Measurements from ENCODE around the gene CLASP1.
"Not testable (repeated sequence)": the region's sequence is repeated elsewhere in the genome, so short reads cannot be mapped to it uniquely, and the experiment has no call there.

CLASP1 gene

DNA sequence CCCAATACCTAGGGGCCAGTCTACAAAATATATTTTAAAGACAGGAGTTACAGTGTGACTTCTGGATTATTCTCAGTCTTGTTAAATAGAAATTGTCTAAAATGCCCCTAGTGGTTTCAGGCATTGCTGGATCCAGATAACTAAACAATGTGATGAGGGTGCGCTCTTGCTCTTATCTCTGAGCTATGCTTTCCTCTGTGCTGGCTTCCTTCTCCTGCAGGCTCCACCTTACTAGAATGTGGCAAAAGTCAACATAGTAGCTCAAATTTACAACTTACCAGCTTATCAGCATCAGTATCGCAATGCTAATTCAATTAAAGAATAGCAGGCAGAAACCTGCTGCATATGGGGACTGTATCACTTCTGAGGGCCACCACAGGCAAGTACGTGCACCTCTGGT lies 179.9 kb downstream of the CLASP1 start:
- FAIRE-seq = no peak

DNA sequence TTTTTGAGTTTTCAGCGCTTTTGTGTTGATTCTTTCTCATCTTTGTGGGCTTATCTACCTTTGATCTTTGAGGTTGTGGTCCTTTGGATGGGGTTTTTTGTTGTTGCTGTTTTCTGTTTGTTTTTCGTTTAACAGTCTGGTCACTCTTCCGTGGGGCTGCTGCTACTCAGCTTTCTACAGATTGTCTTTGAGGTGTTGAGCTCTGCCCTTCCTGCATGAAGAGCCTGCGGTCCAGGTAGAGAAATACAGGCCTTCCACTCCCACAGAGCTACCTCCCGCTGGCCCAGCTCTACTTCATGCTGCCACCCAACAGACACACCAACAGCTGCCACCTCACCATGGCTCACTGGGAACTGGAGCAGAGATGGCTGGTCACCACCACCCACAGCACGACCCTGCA lies 180.3 kb downstream of the CLASP1 start:
- FAIRE-seq = no peak

DNA sequence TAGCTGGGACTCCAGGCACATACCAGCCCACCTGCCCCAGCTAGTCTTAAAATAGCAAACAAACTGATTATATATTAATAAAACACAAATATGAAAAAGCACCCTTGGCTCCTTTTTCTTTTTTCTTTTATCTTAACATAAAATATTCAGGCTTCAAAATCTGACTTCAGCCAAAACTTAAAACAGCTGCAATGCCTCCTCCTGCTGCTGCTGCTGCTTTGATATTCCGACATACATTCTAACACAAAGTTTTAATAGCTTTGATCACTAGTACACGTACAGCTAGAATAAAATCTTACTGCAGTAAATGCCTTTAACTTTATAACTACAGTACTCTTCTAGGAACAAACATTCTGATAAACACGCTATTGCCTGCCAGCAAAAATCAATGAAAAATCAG lies 190.0 kb downstream of the CLASP1 start:
- FAIRE-seq = no peak

DNA sequence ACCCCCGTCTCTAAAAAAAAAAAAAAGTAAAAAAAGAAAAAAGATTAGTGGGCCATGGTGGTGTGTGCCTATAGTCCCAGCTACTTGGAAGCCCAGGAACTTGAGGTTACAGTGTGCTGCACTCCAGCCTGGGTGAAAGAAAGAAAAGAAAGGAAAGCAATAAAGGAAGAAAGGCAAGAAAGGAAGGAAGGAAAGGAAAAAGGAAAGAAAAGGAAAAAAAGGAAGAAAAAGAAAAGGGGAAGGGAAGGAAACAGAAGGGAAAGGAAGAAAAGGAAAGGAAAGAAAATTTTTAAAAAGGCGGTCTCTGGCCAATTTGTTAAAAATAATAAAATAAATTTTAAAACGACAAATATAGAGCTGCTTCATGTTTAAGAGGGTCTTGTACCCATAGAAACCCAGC lies 192.9 kb downstream of the CLASP1 start:
- no peak for FAIRE-seq

DNA sequence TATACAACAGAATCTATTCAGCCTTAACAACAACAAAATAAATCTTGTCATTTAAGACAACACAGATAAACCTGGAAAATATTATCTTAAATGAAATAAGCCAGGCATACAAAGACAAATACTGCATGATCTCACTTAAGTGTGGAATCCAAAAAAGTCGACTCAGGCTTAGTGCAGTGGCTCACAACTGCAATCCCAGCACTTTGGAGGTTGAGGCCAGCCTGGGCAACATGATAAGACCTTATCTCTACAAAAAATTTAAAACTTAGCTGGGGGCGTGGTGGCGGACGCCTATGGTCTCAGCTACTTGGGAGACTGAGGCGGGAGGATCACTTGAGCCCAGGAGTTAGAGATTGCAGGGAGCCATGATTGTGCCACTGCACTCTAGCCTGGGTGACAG lies 193.8 kb downstream of the CLASP1 start:
- no peak for FAIRE-seq

DNA sequence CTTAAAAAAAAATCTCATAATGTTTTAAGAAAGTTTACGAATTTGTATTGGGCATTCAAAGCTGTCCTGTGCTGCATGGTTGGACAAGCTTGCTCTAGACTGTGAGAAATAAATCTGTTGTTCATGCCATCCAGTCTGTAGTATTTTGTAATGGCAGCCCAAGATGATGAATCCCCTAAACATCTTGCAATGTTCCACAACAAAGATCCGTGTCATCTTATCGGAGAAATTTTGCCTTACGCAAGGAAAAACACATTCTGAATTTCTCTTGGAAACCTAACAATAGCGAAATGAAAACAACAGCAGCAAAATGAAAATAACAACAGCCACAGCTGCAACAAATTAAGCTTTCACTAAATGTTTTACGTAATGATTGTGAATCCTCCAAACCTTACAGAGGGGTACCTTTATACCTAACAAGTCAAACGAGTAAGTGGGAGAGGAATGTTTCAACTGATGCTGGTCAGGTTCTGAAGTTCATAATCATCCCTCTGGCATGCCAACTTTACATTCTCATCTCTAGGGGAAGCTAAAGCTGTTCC lies 194.6 kb downstream of the CLASP1 start:
- FAIRE-seq = peak; percentile 86

DNA sequence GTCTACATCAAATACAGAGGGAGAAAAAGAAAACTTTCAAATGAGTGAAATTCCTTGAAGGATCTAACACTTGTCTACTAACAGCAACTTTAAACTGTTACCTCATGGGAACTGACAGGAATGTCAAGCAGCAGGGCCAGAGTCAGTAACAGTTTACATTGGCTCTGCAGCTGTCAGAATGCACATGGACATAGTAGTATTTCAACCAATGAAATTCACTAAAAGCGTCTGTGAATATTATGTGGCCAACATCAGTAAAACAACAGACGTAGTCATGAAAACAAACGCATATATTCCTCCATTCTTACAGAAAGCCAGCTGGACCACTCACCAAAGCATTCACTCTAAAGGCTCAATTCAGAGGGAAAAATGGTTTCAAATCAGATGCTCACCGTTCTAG lies 197.9 kb downstream of the CLASP1 start:
- FAIRE-seq = no peak

DNA sequence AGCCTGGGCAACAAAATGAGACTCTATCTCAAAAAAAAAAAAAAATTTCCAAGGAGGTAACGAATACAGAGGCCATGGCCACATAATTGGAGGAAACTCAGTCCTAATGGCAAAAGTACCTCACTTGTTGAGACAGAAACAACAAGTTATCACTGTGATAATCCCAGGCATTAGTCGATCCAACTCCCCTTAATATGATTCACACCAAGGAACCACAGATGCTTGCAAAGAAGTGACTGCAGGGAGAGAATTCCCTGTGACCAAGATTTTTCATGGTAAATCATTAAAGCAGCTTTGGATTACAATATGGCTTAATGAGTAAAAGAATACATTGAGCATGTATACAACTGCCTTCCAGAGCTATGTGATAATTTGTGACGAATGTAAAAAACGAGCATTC lies 199.0 kb downstream of the CLASP1 start:
- FAIRE-seq = no peak

DNA sequence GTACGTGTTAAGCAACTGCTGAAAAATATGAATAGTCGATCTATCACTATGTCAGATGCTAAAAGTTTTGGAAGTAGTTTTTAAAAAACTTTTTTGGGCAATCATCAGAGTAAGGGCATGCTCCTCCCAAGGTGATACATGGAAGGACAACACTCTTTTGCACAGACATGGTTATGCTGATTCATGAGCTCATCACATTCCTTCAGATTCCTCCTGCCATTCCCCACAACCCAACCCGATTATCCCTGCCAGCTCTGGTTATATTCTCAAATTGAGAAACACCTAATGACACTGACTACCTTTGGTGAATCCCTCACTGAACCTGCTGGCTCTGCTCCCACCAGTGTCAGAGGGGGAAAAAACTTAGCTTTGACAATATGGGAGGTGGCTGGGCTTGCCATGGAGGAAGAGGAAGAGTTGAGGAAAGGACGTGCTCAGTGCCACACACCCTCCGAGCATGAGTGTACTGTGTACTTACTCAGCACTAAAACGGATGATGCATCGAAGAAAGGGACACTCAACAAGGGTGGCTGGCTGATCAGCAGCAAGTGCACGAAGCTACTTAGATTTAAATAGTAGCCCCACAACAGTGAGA lies 202.5 kb downstream of the CLASP1 start:
- no peak for FAIRE-seq

DNA sequence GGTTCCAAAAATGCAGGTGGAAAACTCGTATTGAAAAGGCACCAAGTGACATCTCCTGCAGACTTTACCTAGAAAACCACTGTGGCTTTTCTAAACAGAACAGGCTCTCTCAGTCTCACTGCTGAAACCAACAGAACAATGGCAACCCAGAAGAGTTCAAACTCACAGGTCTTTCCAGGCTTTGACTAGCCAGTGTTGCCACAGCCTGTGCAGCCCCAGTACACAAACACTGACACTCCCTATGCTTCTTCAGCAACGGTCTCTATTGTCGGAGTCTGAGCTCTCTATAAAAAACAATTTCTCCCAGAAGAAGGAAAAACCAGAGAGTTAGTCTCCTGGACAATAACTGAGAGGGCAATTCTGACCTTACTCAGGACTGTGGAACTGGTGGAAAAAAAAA lies 206.4 kb downstream of the CLASP1 start:
- no peak for FAIRE-seq

DNA sequence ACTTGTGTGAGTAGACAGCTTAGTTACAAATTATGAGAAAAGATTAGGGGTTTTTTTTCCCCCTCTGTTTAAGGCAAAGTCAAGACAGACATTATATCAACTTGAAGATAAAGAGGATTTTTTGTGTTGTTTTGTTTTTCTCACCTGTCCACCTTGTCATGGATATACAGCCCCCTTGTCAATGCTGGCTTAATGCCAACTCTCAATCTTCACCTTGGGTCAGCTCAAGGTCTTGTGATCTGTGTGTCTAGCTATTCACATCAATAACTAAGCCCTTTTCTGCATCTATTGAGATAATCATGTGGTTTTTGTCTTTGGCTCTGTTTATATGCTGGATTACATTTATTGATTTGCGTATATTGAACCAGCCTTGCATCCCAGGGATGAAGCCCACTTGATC lies 211.0 kb downstream of the CLASP1 start:
- FAIRE-seq = not testable (repeated sequence)

DNA sequence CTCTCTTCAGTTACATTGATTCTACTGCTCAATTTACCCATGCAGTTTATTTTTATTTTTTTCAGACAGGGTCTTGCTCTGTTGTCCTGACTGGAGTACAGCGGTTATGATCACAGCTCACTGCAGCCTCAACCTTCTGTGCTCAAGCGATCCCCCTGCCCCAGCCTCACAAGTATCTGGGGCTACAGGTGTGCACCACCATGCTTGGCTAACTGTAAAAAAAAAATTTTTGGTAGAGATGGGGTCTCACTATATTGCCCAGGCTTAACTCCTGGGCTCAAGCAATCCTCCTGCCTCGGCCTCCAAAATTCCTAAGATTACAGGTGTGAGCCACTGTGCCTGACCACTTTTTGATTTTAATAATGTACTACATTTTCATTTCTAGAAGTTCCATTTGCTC lies 212.3 kb downstream of the CLASP1 start:
- no peak for FAIRE-seq

DNA sequence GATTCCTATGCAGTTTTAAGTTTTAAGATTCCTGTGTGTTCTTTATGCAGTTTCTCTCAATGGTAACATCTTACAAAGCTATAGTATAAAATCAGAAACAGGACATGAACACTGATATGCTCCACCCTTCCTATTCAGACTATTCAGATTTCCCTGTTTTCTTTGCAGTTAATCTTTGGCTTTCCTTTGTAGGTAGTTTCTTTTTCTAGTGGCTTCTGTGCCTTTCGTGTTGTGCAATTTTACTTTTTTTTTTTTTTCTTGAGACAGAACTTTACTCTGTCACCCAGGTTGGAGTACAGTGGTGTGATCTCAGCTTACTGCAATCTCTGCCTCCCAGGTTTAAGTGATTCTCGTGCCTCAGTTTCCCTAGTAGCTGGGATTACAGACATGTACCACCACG lies 213.5 kb downstream of the CLASP1 start:
- FAIRE-seq = no peak

DNA sequence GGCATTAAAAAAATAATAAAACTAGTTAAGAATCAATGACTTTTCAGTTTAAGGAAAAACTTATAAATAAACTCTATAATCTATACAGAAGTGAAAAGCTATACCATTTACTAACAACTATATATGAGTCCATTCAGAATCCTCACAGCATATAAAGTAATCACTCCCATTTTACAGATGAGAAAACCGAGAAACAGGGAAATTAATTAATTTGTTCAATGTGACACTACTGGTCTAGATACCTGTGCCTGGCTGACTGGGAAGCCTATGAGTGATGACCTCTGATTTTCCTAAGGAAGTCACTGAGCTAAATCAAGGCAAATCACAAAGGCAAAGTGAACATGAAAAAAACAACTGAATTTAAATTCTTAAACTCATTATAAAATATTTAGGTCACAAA lies 218.0 kb downstream of the CLASP1 start:
- no peak for FAIRE-seq

DNA sequence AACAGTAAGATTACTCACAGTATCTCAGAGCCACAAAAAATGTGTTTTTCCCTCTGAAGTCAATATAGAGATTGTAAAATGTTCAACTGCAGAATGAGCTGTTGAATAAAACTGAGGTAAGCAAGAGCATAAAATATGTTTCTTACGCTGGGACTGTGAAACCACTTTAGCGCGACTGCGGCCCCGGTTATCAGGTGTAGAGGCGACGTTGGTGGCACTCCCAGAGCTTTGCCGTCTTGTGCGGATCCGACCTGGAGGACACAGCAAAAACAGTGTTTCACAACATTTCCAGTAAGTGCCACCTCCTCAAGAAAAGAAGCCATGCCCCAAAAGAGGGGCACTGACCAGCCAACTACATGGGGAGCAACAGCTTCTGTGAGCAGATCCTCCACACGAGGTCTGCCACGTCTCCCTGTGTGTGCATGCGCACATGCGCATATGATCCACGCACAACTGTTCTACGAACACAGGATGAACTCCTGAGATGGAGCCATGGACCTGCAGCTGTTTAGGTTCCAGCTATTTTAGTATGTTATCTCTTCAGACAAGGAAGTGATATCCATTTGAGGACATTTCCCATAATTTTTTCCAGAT lies 219.2 kb downstream of the CLASP1 start:
- no peak for FAIRE-seq

DNA sequence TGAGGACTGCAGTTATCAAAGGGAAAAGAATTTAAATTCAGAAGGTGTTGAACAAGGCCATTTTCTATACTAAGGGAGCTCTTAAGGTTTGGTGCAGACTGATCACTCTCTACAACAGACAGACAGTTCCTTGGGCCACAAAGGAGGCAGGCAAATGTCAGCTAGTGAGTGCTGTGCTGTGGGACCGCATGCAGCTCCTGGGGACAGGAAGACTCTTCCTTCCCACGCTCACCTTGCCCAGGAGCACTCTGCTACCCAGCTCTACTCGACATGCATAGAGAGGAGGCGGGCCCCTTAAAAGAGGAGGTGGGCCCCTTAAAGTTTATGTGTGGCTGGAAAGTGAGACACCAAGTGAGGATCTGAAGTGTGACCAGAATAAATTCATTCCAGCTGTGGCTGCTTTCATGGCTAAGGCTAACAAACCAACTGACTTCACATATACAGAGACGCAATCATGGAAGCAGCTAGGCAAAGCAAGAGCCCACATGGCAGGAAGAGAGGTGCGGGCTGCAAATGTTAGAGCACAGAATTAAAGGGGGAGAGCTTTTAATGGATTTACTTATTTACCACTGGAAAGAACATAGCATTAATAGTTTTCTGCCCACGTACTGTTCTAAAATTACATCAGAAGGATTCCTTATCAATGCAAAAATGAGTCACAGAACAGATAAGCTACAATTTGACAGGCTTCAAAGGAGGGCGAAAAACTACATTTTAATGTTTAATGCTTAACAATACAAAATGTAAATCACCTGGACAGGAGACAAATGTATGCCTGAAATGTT lies 220.0 kb downstream of the CLASP1 start:
- no peak for FAIRE-seq

DNA sequence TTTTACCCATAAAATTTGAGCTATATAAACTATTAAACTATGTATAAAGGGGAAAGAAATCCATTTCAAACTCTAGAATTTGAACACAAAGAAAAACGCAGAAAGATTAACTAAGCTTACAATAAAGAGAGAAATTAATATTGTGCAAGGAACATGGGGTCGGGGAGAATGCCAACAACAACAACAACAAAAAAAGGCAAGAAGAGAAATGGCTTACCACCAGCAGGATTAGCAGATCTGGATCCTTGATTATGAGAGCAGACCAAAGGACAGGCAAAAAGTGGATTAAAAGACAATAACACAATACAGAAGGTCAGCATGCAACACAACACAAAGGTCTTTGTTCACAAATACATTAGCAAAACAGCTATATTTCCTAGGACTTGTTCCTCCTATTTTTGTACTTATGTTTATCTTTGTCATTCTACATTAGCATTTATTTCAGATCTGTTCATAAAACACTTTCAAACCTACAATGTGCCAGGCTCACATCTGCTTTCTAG lies 222.0 kb downstream of the CLASP1 start:
- no peak for FAIRE-seq

DNA sequence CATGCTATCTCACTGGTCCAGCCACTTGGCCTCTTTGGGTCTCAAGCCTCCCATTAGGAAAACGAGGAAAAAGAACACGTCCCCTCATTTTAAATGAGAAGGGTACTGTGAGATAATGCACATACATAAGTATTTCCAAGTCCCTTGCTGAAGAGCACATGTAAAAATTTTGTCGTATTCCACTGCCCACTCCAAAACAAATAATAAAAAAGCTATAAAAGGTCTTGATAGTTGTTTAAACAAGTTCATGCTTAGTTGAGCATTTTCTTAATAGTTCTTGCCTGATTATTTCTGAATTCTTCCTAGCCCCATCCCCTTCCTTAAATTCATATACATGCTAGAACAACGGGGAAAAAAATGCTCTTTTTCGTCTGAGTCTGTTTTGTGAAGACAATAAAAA lies 228.8 kb downstream of the CLASP1 start:
- no peak for FAIRE-seq

DNA sequence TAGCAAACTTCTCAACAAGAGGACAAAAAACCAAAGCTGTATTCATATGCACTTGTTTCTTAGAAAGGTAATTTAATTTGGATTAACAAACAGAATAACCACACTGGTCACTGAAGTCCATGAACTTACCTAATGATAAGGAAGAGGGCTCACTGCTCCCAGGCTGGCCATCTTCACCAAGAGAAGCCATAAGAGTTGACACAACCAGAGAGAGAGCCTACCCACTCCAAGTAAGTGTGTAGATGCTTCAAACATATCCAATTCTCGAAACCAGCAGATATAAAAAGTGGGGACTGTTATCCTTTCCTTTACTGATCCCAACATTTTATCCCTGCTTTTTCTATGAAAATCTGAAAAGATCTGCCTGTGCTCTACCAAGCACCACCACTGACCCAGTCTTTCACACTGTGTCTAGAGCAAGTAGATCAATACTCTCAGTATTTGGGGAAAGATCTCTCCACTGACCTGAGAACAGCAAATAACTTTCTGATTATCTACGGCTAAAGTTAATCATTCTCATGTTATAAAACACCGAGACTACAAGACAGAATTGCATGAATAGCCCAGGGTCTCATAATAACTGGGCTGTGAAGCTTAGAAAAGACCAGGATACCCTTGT lies 230.1 kb downstream of the CLASP1 start:
- FAIRE-seq = no peak

DNA sequence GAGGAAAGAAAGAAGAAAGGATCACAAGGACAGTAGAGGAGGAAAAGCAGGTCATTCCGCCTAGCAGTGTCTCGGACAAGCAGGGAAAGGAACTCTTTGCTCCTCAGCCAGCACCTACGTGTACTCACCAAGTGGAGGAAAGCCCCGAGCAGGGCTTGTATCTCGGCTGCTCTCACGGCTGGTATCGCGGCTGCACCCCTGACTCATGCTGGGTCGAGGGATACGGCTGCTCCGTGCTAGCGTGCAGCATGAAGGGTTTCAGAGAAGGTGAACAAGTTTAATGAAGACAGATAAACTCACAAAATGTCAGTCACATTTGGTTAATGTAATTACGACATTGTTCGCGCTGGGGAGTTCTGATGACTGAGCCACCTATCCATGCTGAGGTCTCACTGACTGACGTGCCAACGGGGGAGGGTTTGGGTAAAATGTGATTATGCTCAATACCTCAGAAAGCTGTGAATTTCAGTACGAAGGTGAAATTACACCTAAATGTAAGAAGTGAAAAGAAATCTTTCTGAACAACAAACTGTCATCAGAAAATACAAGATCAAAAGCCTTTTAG lies 230.7 kb downstream of the CLASP1 start:
- no peak for FAIRE-seq

DNA sequence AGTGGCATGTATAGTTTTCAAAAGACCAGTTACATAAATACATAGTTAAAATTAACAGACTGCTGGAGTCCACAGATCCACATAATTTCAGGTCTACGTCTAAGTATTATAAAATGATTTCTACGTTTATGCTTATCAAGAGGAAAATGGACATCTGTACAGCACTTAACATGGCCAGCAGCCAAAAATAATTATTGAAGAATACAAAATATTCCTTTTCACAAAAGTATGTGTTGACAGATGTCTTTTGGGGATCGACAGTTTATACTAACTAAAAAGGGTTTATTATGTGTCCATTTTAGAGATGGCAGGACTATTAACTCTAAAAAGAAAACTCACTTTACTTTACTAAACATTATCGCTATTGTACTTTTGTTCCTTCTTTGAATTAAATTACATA lies 231.4 kb downstream of the CLASP1 start:
- FAIRE-seq = no peak

DNA sequence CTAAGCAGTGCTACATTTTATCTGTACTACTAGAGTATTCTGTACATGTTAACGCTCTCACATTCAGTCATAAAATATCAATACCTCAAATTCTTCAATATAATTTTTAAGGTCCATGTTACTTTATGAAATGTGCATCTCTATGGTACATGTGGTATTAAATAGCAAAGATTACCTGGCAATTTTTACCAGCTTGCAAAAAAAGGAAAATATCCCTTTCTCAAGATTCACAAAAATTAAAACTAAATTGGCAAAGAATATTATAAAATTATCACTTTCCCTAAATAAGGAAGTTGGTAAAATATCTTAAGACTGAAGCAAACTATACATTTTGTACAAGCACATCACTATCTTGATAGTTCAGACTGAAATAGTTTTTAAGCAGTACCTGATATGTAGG lies 233.5 kb downstream of the CLASP1 start:
- no peak for FAIRE-seq

DNA sequence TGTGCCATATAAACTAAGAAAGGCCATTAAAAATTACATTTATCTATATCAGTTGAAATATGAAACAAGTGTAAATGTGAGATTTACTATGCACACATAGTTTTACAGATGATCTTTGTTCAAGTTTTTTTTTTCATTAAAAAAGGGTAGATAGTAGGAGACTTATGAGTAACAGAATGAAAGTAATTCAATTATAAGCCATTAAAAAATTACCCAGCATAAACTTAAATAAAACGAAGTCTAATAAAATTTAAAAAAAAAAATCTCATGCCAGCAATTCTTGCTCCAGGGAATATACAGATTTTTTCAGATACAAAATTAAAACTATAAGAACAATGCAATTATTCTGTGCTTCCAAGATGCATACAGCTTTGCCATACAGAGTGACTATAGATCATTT lies 236.9 kb downstream of the CLASP1 start:
- no peak for FAIRE-seq
